Ishikawa (cell line): ENCODE data around the gene ABCB11.

Experiments used
- CEBPB ChIP-seq: IDR thresholded peaks from 2 replicates; pipeline ENCODE4 v1.6.1; 2012
- CREB1 ChIP-seq: IDR thresholded peaks from 2 replicates; pipeline ENCODE4 v1.6.1; 2012; ENCODE audit warnings: low read depth
- EGR1 ChIP-seq: IDR thresholded peaks from 2 replicates; pipeline ENCODE4 v1.6.1; 2012
- EP300 ChIP-seq: IDR thresholded peaks from 2 replicates; pipeline ENCODE4 v1.6.1; 2012; ENCODE audit warnings: borderline replicate concordance
- MAX ChIP-seq: IDR thresholded peaks from 2 replicates; pipeline ENCODE4 v1.6.1; 2012
- RAD21 ChIP-seq: IDR thresholded peaks from 2 replicates; pipeline ENCODE4 v1.6.1; 2012; ENCODE audit warnings: low read depth
- TAF1 ChIP-seq: IDR thresholded peaks from 2 replicates; pipeline ENCODE4 v1.6.1; 2012; ENCODE audit warnings: low read depth, mild to moderate bottlenecking
- TEAD4 ChIP-seq: IDR thresholded peaks from 2 replicates; pipeline ENCODE4 v1.6.1; 2012
- YY1 ChIP-seq: IDR thresholded peaks from 2 replicates; pipeline ENCODE4 v1.6.1; 2012; ENCODE audit warnings: low read depth
- ZBTB7A ChIP-seq: IDR thresholded peaks from 2 replicates; pipeline ENCODE4 v1.6.1; 2012; ENCODE audit warnings: low read depth
- TF ChIP-seq, protein P1 (sequence below): IDR thresholded peaks from 2 replicates; pipeline ENCODE4 v1.6.1; 2012; ENCODE audit warnings: low read depth, mild to moderate bottlenecking

DNA sequence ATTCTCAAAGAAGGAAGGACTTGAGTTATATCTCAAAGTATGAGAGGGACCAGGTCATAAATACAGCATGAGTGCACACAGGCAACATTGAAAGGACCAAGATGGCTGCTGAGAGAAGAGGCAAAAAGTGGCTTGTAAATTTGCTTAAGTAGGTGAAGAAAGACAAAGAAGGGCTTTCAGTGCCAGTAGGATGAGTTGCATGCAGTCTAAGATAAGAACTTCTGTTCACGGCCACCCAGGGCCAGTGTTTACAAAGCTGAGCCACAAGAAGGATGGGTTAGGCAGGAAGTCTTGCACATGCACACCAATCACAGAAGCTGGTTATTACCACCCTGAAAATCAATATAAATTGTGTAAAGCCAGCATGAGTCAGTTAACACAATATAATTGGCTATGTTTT is 3.1 kb upstream of the ABCB11 start:
- TF ChIP-seq TEAD4 (no peak), YY1 (no peak), EP300 (no peak), CEBPB (no peak), RAD21 (no peak), CREB1 (no peak), TAF1 (no peak), EGR1 (no peak), ZBTB7A (no peak), MAX (no peak)
- TF ChIP-seq, protein P1, sequence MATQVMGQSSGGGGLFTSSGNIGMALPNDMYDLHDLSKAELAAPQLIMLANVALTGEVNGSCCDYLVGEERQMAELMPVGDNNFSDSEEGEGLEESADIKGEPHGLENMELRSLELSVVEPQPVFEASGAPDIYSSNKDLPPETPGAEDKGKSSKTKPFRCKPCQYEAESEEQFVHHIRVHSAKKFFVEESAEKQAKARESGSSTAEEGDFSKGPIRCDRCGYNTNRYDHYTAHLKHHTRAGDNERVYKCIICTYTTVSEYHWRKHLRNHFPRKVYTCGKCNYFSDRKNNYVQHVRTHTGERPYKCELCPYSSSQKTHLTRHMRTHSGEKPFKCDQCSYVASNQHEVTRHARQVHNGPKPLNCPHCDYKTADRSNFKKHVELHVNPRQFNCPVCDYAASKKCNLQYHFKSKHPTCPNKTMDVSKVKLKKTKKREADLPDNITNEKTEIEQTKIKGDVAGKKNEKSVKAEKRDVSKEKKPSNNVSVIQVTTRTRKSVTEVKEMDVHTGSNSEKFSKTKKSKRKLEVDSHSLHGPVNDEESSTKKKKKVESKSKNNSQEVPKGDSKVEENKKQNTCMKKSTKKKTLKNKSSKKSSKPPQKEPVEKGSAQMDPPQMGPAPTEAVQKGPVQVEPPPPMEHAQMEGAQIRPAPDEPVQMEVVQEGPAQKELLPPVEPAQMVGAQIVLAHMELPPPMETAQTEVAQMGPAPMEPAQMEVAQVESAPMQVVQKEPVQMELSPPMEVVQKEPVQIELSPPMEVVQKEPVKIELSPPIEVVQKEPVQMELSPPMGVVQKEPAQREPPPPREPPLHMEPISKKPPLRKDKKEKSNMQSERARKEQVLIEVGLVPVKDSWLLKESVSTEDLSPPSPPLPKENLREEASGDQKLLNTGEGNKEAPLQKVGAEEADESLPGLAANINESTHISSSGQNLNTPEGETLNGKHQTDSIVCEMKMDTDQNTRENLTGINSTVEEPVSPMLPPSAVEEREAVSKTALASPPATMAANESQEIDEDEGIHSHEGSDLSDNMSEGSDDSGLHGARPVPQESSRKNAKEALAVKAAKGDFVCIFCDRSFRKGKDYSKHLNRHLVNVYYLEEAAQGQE, result no peak
